AG04450 (cell line): ENCODE data around the gene TOB2. TPM values are rescaled to one million over a fixed set of nuclear protein-coding genes. Genes with fewer than 3 reads are reported as not detected.
A peak's percentile ranks its signal among the peaks of the same experiment; 100 is the strongest.

Experiments used
- CTCF ChIA-PET: fragments of 300-600, 350-600 bp; formaldehyde crosslinking; extraction: SDS; loops from one replicate; lab custom pipeline; 2022; ENCODE audit warnings: antibody characterized with exemption, inconsistent platforms; lab: Charles Lee
- POLR2A ChIA-PET: fragments of 350-600 bp; formaldehyde crosslinking; extraction: SDS; loops from one replicate; lab custom pipeline; 2021; ENCODE audit warnings: antibody characterized with exemption, inconsistent platforms; lab: Yijun Ruan, JAX
- DNase-seq: peaks from one replicate; pipeline ENCODE4 v3.0.0-alpha.2; 2011; ENCODE audit warnings: low read depth, low spot score
- H3K27ac ChIP-seq: one replicate; pipeline ENCODE4 v1.5.1; 2012; ENCODE audit warnings: low read depth, low read length, control low read depth
- H3K27me3 ChIP-seq: one replicate; pipeline ENCODE4 v1.6.0; 2012; ENCODE audit warnings: low read length; ENCODE audit not compliant: control insufficient read depth, insufficient read depth
- H3K4me3 ChIP-seq: 2 replicates; pipeline ENCODE4 v1.5.1; 2011; ENCODE audit warnings: mild to moderate bottlenecking, low read depth, low read length, control low read depth
- H3K9me3 ChIP-seq: 2 replicates; pipeline ENCODE4 v1.5.1; 2012; ENCODE audit warnings: low read length; ENCODE audit not compliant: control insufficient read depth, insufficient read depth
- CTCF ChIP-seq: IDR thresholded peaks from 2 replicates; pipeline ENCODE4 v1.5.1; 2011; ENCODE audit warnings: low read depth, low read length, control low read depth, inconsistent platforms
- polyA plus RNA-seq: library from polyadenylated mRNA; depleted of rRNA; stranded (reverse); fragments of >200 nt; gene quantifications from 2 replicates; pipeline ENCODE4 v1.2.3, GENCODE V29; 2011

TOB2 gene
- polyA plus RNA-seq, 1 experiment: 25.9 TPM

DNA sequence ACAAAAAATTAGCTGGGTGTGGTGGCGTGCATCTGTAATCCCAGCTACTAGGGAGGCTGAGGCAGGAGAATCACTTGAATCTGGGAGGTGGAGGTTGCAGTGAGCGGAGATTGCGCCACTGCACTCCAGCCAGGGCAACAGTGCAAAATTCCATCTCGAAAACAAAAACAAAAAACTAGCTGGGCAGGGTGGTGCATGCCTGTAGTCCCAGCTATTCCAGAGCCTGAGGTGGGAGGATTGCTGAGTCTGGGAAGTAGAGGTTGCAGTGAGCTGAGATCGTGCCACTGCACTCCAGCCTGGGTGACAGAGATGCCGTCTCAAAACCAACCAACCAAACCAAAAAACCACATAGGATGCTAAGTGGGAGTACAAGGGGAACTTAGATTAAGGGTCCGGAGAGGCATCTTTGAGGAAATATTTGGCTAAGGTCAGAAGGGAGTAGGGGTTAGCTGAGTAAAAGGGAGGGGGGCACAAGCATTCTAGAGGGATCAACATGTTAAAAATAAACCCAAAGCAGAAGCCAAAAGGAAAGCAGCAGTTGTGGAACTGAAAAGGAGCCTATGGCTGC is 11.6 kb upstream of the TOB2 start:
- Histone ChIP-seq H3K27me3 (no peaks in the 10 kb centered on the region), H3K9me3 (no peaks in the 10 kb centered on the region), H3K27ac (no peak overlapping the region), H3K4me3 (no peak overlapping the region)
- ChIA-PET POLR2A (interaction anchor here (0.8 to 1.0 kb wide), 2 partner anchors 10 to 11 kb away, joined by 4 to 8 read pairs; partner anchors contain the start of gene TOB2), CTCF (no interaction called here)
- TF ChIP-seq CTCF: no peak
- no peak for DNase-seq

GRCh38 chr22:41448189-41448808 is 1.7 kb upstream of the TOB2 start:
- POLR2A ChIA-PET: interaction anchor here (0.6 to 2.0 kb wide), 12 partner anchors 10 to 162 kb away, joined by 3 to 17 read pairs (median 7); partner anchors contain the start of genes ACO2, PHF5A, RANGAP1 and TEF
- CTCF ChIA-PET: interaction anchor here (0.5 to 1.7 kb wide), 6 partner anchors 14 to 200 kb away, joined by 3 to 7 read pairs (median 4); no protein-coding TSS in a partner anchor
- no peak for TF ChIP-seq CTCF
- Histone ChIP-seq H3K27me3 (no peaks in the 10 kb centered on the region), H3K27ac (peak overlapping the region; percentile 96), H3K4me3 (peak overlapping the region; percentile 98), H3K9me3 (no peaks in the 10 kb centered on the region; the same call in 1 of the 2 replicates)
- DNase-seq: peak; percentile 97

- Histone ChIP-seq H3K9me3 (no peaks in the 10 kb centered on the region; the same call in 1 of the 2 replicates), H3K27me3 (no peaks in the 10 kb centered on the region), H3K4me3 (peak overlapping the region; percentile 98), H3K27ac (peak overlapping the region; percentile 96)
- ChIA-PET POLR2A (interaction anchor here (0.6 to 2.6 kb wide), 20 partner anchors 10 to 161 kb away, joined by 3 to 24 read pairs (median 8); partner anchors contain the start of genes ACO2, PHF5A and TEF), CTCF (interaction anchor here (0.7 to 1.7 kb wide), 3 partner anchors 15 to 80 kb away, joined by 3 to 4 read pairs (median 4); no protein-coding TSS in a partner anchor)
- TF ChIP-seq CTCF: no peak
- no peak for DNase-seq
These were observed 1.0 kb upstream of the TOB2 start for GRCh38 chr22:41447435-41448188.

GRCh38 chr22:41446057-41446501 is 522 bp downstream of the TOB2 start:
- CTCF ChIA-PET: interaction anchor here (1.0 to 2.3 kb wide), 4 partner anchors 42 to 80 kb away, joined by 3 to 9 read pairs (median 4); no protein-coding TSS in a partner anchor
- H3K27me3 ChIP-seq: no peaks in the 10 kb centered on the region
- TF ChIP-seq CTCF: no peak
- DNase-seq: no peak
- H3K4me3 ChIP-seq: peak overlapping the region; percentile 98
- POLR2A ChIA-PET: interaction anchor here (0.6 to 2.6 kb wide), 17 partner anchors 11 to 539 kb away, joined by 3 to 24 read pairs (median 5); partner anchors contain the start of genes ACO2, PHF5A, RANGAP1 and TEF
- H3K27ac ChIP-seq: peak overlapping the region; percentile 47
- H3K9me3 ChIP-seq: no peaks in the 10 kb centered on the region; the same call in 1 of the 2 replicates
